ELR (cell line): ENCODE results near the gene PLPPR2.
"Not testable (repeated sequence)": the region's sequence is repeated elsewhere in the genome, so short reads cannot be mapped to it uniquely, and the experiment has no call there.

ENCODE experiments used
- DNase-seq: peaks from one replicate; pipeline ENCODE4 v3.0.0-alpha.2; 2015; ENCODE audit warnings: low read depth

The PLPPR2 gene

DNA sequence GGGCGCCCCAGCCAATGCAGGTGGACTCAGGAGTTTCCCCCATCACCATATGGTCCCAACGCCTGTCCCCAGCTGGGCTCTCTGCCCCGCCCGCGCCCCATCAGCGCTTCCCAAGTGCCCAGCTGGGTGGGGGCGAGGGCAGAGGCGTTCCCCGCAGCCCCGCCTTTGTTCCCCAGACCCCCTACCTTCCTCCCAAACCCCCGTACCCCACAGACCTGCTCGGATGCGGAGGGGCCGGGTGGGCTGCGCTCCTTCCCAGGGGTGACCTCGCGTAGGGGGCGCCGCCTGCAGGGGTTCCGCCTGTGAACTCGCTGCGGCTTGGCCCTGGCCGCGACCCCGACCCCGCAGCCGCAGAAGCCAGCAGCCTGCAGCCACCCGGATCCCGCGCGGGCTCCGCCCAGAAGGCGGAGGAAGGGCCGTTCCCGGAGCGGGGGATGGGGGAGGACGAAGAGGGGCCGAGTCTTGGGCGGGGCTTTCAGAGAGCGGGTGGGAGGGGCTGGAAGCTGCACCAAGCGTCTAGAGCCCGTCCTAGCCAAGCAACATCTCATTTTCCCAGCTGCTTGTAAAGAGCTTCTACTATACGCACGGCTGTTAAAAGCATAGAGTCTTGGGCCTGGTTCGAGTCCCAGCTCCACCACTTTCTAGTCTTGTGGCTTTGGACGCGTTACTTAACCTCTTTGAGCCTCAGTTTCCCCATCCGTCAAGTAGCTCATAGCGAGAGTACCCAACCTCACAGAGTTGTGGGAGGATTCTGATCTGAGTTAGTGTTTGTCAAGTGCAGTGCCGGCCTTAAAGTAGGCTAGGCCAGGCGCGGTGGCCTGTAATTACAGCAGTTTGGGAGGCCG, 15.8 kb upstream of the PLPPR2 start, which contains the start of gene RAB3D:
RAB3D (minus strand) TSS at position 404 of the 845 bp plus-strand sequence. CDS start 2,258 bp downstream, outside the sequence.
- peak; percentile 91 for DNase-seq

DNA sequence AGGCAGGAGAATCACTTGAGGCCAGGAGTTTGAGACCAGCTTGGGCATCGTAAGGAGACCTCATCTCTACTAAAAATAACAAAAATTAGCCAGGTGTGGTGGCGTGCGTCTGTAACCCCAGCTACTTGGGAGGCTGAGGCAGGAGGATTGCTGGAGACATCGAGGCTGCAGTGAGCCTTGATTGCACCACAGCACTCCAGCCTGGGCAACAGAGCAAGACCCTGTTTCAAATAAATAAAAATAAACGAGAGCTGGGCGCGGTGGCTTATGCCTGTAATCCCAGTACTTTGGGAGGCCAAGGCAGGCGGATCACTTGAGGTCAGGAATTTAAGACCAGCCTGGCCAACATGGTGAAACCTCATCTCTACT, 15.1 kb upstream of the PLPPR2 start:
- DNase-seq, result not testable (repeated sequence)

DNA sequence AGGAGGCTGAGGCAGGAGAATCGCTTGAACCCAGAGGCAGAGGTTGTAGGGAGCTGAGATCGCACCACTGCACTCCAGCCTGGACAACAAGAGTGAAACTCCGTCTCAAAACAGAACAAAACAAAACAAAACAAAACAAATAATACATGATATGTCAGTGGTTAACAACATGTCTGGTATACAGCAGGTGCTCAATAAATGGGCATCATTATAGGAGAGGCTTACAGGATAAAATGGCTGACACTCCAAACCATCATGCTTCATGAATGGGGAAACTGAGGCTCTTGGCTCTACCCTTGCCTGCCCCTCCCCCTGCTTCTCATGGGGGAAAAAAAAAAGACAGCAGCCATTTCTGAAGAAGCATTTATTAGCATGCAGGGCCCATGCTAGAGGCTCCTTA, 12.8 kb upstream of the PLPPR2 start:
- no peak for DNase-seq

DNA sequence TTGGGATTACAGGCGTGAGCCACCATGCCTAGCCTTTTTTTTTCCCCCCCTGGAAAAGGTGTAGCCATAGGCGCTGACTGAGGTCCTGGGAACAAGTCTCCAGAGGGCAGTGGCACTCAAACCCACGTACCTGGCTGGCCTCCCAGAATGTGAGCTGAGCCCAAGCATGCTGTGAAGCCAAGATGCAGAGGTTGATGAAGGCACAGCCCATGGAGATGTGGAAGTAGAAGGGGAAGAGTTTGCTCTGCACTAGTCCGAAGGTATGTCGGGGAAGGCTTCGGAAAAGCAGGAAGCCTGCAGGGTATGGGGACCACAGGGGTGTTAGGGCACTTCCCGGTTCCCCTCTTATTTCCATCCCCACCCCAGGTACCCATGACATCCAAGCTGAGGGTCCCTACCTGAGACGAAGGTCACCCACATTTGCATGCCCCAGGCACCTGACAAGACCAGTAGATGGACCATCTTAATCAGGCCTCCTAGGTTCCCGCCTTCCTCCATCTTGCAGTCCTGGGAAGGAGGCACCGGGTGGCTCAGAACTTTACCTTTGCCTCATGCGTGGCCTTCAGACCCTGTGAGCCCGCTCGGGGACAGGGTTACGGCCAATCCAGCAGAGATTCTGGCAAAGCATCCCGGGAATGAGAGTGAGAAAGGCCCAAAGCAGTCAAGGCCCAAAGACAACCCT, 10.0 kb upstream of the PLPPR2 start:
- DNase-seq, result peak; percentile 30

DNA sequence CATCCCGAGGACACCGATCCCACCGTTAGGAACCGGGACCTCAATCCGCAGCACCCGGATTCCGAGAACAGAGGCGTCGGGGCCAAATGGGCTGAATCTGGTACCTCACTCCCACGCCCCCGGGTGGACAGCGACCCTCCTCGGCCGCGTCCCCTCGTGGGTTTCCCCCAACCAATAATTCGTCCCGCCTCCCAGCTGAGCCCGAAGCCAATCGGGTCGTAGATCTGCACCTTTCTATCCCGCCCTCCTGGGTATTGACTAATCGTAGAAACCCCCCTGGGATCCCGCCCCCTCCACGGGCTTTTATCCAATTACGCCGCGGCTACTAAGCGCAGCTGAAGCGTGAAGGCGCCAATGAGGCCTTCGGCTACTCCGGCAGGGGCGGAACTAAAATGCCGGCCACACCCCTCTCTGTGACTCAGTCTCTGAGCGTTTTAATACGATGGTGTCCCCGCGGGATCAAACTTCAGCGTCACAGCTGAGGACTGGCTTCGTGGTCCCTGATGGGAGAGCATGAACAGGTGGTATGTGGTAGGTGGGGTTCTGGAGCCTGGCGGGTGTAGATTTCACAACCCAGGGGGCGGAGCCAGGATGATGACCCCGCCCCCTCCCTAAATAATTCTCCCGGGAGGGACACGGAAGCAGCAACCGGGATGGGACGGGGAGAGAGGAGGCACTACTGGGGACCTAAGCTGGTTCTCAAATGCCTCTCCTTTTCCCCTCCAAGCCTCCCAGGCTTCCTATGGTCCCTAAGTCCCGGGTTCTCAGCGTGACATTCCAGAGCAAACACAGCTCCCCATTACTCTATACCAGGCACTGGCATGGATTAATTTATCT, 8.9 kb upstream of the PLPPR2 start, which contains the start of the genes CCDC159 and TMEM205:
CCDC159 (plus strand) TSS at position 416 of the 837 bp plus-strand sequence; CDS start at position 504, 88 bp downstream.
TMEM205 (minus strand) TSS at position 165 of the 837 bp plus-strand sequence. CDS start 649 bp downstream, outside the sequence.
- peak; percentile 100 for DNase-seq

DNA sequence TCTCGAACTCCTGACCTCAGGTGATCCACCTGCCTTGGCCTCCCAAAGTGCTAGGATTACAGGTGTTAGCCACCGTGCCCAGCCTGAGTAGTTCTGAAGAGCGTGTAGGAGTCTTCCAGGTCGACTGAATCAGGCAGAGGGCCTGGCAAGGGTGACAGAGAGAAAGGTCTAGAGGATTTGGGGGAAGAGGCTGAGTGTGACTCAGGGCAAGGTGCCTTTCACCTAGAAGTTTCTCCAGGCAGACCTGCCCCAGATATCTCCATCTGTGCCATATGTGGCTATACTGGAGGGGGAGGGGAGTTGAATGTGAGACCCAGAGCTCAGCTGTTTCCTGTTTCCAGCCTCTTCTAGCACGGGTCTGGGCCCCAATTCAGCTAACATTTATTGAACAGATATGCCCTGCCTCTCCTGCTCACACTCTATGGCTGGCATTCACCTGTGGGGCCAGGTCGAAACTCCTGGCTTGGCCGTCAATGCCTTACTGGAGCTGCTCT, 7.6 kb upstream of the PLPPR2 start:
- DNase-seq, result no peak

DNA sequence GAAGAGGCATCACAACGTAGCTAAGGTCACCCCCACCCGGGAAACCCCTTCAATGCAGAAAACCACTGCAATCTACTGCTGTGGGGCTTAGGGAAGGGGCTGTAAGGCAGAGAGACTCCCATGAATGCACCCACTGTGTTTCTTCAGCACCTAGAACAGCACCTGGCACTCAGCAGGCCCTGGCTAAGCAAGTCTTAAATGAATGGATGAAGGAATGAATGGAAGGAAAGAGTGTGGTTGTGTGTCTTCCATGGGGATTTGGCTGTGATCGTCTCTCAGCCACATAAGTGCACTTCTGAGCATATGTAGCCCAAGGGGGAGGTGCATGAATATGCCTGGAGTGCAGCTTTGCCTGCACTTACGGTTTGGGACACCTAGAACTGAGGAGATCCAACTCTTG, 6.1 kb upstream of the PLPPR2 start:
- no peak for DNase-seq

DNA sequence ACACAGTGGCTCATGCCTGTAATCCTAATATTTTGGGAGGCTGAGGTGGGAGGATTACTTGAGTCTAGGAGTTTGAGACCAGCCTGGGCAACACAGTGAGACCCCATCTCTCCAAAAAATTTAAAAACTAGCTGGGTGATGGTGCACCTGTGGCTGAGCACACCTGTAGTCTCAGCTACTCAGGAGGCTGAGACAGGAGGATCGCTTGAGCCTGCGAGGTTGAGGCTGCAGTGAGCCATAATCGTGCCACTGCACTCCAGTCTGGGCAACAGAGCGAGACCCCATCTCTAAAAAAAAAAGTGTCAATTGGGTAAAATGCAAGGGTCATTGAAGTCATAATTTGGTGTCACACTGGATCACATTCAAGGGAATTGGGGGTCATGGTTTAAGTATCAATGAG, 1.1 kb upstream of the PLPPR2 start:
- DNase-seq, result not testable (repeated sequence)

DNA sequence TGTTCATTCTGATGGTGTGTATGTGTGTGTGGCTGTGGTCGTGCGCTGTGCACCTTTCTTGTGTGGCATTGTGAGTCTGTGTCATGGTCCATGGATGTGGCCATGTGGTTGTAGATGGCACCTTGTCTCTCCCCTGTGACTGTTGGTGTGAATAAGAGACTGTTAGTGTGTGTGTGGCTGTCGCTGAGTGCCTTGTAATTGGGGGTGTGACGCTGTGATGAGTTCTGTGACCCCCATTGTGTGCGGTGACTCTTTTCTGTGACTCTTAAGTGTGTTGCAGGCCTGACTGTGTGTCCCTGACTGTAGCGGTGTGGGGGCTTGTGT, 804 bp downstream of the PLPPR2 start:
- DNase-seq, result no peak

DNA sequence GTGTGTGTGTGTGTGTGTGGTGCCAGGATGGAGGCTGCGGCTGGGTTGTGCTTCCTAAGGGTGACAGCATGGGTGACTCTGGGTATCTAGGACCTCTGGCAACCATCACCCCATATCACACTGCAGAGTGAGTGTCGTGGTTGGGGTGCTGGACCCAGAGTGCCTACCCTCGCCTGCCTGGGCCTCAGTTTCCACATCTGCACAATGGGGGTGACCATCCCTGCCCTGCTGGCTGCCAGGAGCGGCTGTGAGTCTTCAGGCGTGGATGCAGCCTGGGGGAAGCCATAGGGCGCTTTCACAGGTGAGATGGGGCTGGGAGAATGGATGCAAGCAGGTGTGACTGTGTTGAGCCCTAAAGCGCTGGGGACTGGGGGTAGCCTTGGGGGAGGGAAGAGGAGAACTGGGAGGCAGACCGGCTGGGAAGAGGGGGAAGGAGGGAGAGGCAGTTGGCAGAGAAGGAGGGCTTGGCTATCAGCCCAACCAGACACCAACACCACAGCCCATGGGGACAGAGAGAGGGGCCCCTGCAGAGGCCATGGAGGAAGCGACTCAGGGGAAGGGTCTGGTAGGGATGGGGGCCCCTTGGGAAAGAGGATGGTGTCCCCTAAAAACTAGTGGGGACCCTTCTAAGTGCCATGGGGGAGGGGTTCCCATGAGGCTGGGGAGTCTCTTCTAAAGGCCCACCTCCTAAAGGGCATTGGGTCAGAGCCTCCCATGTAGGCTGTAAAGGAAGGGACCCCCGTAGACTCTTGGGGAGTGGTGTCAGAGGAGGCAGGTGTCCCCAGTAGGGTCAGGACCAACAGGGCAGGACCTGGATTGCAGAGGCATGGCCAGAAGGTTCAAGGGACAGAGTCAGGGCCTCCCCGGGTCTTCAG, 1.7 kb downstream of the PLPPR2 start:
- DNase-seq, result no peak

DNA sequence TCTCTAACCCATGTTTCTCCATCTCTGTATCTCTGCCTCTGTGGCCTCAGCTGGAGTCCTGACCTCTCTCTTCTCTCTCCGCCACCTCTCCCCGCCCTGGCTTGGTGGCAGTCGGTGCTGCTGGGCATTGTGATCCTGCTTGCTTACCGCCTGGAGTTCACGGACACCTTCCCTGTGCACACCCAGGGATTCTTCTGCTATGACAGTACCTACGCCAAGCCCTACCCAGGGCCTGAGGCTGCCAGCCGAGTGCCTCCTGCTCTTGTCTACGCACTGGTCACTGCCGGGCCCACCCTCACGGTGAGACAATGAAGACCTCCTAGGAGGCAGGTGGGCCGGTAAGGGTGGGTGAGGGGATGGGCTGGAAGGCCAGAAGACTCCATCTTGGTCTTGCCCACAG, 4.2 kb downstream of the PLPPR2 start:
- DNase-seq, result no peak

DNA sequence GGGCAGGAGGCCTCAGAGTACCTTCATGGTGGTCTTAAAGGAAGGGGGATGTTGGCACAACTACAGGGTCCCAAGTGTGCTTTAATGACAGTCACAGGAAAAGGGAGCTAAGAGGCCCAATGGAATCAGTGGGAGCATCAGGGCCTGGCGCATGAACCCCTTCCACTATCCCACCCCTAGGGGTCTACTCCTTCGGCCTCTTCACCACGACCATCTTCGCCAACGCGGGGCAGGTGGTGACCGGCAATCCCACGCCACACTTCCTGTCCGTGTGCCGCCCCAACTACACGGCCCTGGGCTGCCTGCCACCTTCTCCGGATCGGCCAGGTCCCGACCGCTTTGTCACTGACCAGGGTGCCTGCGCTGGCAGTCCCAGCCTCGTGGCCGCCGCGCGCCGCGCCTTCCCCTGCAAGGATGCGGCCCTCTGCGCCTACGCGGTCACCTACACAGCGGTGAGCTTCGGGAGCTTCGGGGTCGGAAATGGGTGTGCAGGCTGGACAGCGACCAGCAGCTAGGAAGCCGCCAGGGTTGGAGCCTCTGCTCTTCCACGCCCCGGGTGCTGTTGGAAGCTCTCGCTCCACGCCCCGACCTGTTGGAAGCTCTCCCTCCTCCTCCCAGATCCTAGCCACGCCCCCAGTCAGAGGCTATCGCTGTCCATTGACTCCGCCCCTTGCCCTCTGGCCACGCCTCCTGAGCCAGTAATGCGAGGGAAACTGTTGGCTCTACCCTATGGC, 6.0 kb downstream of the PLPPR2 start:
- no peak for DNase-seq

DNA sequence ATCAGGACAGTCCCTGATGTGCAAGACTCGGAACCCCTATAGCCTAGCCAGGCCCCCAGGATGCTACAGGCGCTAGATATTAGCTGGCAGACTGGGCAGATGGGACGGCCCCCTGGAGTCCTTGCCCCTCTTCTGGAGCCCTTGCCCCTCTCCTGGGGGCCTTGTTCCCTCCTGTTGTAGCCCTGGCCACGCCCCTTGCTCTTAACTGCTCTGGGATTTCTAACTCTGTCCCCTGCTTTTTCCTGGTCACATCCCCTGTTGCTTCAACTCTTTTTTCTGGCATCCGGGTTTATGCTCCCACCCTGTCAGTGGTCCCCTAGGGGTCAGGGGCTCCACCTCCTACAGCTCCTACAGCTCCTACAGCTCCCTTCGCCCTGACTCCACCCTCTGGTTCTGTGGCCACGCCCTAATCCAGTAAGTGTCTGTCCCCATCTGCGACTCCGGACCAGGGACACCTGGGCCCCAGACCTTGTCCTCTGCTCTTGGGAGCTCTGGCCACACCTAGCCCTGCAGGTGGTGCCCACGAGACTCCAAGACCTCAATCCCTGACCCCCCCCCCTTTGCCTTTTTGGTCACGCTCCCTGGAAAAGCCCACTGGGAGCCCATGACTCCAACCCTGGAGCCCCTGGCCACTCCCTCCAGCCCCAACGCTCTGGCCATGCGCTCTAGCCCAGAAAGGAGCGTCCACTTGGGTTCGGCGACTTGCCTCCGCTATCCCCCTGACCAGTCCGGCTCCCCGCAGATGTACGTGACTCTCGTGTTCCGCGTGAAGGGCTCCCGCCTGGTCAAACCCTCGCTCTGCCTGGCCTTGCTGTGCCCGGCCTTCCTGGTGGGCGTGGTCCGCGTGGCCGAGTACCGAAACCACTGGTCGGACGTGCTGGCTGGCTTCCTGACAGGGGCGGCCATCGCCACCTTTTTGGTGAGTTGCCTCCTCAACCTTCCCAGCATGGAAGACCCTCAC, 6.8 kb downstream of the PLPPR2 start:
- no peak for DNase-seq

DNA sequence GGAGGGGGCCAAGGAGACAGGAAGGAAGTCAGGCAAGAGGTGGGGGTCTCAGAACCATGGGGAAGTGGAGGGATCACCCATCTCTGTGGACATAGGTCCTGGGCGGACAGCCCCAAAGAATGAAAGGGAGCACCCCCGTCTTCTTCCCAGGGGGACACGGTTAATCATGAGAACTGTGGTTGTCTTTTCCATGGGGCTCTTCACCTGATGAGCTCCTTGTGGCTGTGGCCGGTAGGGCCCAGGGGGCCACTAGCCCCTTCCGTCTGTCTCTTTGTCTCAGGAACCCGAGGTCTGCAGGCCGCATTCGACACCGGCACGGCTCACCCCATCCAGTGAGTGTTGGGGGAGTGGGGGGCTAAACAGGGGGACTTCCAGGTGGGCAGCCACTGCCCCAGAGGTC, 8.6 kb downstream of the PLPPR2 start:
- DNase-seq, result no peak

DNA sequence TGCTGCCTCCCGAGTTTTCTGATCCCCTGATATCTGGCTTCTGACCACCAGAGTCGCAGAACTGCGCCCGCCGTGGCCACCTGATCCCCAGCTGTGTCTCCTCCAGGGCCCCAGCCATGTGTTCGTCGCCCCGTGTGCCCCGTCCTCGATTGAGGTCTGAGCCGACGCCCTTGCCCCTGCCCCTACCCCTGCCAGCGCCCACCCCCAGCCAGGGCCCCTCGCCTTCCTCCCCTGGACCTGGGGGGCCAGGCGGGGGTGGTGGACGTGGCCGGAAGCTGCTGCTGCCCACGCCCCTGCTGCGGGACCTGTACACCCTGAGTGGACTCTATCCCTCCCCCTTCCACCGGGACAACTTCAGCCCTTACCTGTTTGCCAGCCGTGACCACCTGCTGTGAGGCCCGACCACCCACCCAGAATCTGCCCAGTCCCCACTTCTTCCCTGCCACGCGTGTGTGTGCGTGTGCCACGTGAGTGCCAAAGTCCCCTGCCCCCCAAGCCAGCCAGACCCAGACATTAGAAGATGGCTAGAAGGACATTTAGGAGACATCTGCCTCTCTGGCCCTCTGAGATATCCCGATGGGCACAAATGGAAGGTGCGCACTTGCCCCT, 9.2 kb downstream of the PLPPR2 start:
- no peak for DNase-seq

DNA sequence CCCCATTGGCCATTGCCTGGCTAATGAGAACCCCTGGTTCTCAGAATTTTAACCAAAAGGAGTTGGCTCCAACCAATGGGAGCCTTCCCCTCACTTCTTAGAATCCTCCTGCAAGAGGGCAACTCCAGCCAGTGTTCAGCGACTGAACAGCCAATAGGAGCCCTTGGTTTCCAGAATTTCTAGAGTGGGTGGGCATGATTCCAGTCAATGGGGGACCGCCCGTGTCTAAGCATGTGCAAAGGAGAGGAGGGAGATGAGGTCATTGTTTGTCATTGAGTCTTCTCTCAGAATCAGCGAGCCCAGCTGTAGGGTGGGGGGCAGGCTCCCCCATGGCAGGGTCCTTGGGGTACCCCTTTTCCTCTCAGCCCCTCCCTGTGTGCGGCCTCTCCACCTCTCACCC, 9.7 kb downstream of the PLPPR2 start:
- DNase-seq, result no peak

DNA sequence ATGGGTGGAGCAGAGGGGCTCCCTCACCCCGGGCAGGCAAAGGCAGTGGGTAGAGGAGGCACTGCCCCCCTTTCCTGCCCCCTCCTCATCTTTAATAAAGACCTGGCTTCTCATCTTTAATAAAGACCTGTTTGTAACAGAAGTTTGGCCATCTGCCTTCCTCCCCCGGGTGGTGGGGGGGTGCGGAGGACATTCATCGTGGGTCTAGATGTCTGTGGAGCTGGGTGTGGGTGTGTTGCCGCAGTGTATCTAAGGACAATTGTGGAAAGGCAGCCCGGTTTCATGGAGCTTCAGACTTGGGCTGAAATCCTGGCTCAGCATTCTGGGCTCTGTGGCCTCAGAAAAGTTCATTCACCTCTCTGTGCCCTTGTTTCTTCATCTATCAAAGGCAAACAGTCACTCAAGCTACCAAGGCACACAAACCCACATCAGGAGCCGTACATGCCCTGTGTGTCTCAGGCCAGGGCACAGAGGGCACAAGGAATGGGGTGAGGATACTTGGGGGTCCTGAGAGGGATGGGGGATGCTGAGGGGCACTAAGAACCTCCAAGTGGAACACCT, 10.4 kb downstream of the PLPPR2 start:
- DNase-seq, result no peak

DNA sequence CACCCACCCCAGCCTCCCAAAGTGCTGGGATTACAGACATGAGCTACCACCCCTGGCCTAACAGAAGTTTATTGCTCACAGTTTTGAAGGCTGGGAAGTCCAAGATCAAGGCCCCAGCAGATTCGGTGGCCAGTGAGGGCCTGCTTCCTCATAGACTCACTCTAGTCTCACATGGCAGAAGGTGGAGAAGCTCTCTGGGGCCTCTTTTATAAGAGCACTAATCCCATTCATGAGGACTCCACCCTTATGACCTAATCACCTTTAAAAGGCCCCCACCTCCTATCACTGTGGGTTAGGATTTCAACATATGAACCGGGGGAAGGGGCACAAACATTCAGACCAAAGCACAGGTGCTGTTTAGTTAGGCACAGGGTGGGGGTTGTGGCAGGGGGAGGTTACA, 12.3 kb downstream of the PLPPR2 start:
- DNase-seq, result no peak

DNA sequence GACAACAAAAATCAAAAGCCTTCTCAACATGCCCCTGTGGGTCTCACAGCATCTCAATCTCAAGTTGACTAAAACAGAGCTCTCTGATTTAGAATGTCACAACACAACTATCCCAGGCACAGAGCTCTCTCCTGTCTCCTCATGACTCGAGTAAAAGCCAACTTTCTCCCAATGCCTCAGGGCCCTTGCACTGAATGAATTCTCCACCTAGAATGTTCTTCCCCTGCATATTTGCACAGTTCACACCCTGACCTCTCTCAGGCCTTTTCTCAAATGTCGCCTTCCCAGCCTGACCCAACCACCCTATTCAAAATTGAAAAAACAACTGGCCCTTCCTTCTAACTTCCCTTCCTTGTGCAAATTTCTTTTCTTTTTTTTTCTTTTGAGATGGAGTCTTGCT, 15.5 kb downstream of the PLPPR2 start:
- DNase-seq, result no peak
